PC-3 (cell line): ENCODE measurements around the gene AMMECR1. TPM values are rescaled to one million over a fixed set of nuclear protein-coding genes. Genes with fewer than 3 reads are reported as not detected.

Experiments
- ATAC-seq: fragments of 200-7000 bp; cut with Tn5 transposase; 2 replicates; pipeline ENCODE4 v1.9.1; 2020; ENCODE audit warnings: mild to moderate bottlenecking, moderate library complexity
- BruUV-seq: library from RNA; stranded (reverse); fragments of 400-500 nt; replicated peaks from 2 replicates; lab custom pipeline; 2021; lab: Mats Ljungman, UMichigan
- CTCF ChIA-PET: fragments of 300-600 bp; sonication (Branson Sonifier 250); formaldehyde crosslinking; loops from one replicate; lab custom pipeline; 2022; ENCODE audit warnings: antibody characterized with exemption; lab: Charles Lee
- POLR2A ChIA-PET: fragments of 300-600 bp; sonication (Branson Sonifier 250); formaldehyde crosslinking; loops from one replicate; lab custom pipeline; 2022; ENCODE audit warnings: antibody characterized with exemption; ENCODE audit not compliant: unreplicated experiment; lab: Charles Lee
- DNase-seq: peaks from one replicate; pipeline ENCODE4 v3.0.0-alpha.2; 2015
- H2AFZ ChIP-seq: fragments of 300-600 bp; sonication (generic); 2 replicates; pipeline ENCODE4 v1.6.0; 2016; ENCODE audit warnings: antibody characterized with exemption, low read length
- H3F3A ChIP-seq: fragments of 300-600 bp; sonication (generic); one replicate; pipeline ENCODE4 v1.6.0; 2017; ENCODE audit warnings: antibody characterized with exemption, low read length, control low read depth, mild to moderate bottlenecking; ENCODE audit not compliant: unreplicated experiment
- H3K27ac ChIP-seq: fragments of 300-600 bp; sonication (generic); 2 replicates; pipeline ENCODE4 v1.5.1; 2016; ENCODE audit warnings: mild to moderate bottlenecking, low read length
- H3K27me3 ChIP-seq: fragments of 300-600 bp; sonication (generic); 2 replicates; pipeline ENCODE4 v1.6.1; 2016; ENCODE audit warnings: low read length, mixed read lengths
- H3K36me3 ChIP-seq: fragments of 300-600 bp; sonication (generic); 2 replicates; pipeline ENCODE4 v1.6.1; 2016; ENCODE audit warnings: low read depth, mixed run types, low read length, mixed read lengths
- H3K4me1 ChIP-seq: fragments of 300-600 bp; sonication (generic); 2 replicates; pipeline ENCODE4 v1.5.1; 2016; ENCODE audit warnings: low read length; ENCODE audit not compliant: insufficient read depth
- H3K4me2 ChIP-seq: fragments of 300-600 bp; sonication (generic); 2 replicates; pipeline ENCODE4 v1.6.0; 2016; ENCODE audit warnings: low read length
- H3K4me3 ChIP-seq: fragments of 300-600 bp; sonication (generic); 2 replicates; pipeline ENCODE4 v1.5.1; 2016; ENCODE audit warnings: mild to moderate bottlenecking, low read length, mixed read lengths
- H3K79me2 ChIP-seq: fragments of 300-600 bp; sonication (generic); 2 replicates; pipeline ENCODE4 v1.6.1; 2017; ENCODE audit warnings: low read length, mixed read lengths
- H3K9ac ChIP-seq: fragments of 300-600 bp; sonication (generic); 2 replicates; pipeline ENCODE4 v1.6.0; 2016; ENCODE audit warnings: mild to moderate bottlenecking, low read length
- H3K9me2 ChIP-seq: fragments of 300-600 bp; sonication (generic); replicated peaks from 2 replicates; pipeline ENCODE4 v1.6.1; 2016; ENCODE audit warnings: mixed run types, low read length, mixed read lengths
- H3K9me3 ChIP-seq: fragments of 300-600 bp; sonication (generic); 2 replicates; pipeline ENCODE4 v1.6.1; 2016; ENCODE audit warnings: low read length, mixed read lengths
- H4K20me1 ChIP-seq: fragments of 300-600 bp; sonication (generic); 2 replicates; pipeline ENCODE4 v1.6.1; 2016; ENCODE audit warnings: low read length, mixed read lengths
- EZH2 ChIP-seq: fragments of 300-600 bp; sonication (generic); IDR thresholded peaks from one replicate; pipeline ENCODE4 v1.6.1; 2017; ENCODE audit warnings: antibody characterized with exemption, mild to moderate bottlenecking, low read length; ENCODE audit not compliant: unreplicated experiment
- EZH2phosphoT487 ChIP-seq: fragments of 300-600 bp; sonication (generic); IDR thresholded peaks from 2 replicates; pipeline ENCODE4 v1.6.1; 2018; ENCODE audit warnings: mild to moderate bottlenecking, antibody characterized with exemption, low read length, borderline replicate concordance
- intact Hi-C: fragments of 100-400 bp; cut with micrococcal nuclease; formaldehyde crosslinking; loops from 2 replicates; pipeline ENCODE4 v1.9.0; 2023
- total RNA-seq: library from RNA; depleted of rRNA; stranded (reverse); fragments of >200 nt; gene quantifications from 2 replicates; pipeline ENCODE4 v1.2.3, GENCODE V29; 2014
- TF ChIP-seq, protein P1 (sequence below): fragments of 300-600 bp; sonication (generic); conservative IDR thresholded peaks from 2 replicates; pipeline ENCODE4 v1.5.1; 2017; ENCODE audit warnings: antibody characterized with exemption, low read depth, mild to moderate bottlenecking, low read length

The AMMECR1 gene
- total RNA-seq, 1 experiment from 2014 or later, result 14.2 TPM

DNA sequence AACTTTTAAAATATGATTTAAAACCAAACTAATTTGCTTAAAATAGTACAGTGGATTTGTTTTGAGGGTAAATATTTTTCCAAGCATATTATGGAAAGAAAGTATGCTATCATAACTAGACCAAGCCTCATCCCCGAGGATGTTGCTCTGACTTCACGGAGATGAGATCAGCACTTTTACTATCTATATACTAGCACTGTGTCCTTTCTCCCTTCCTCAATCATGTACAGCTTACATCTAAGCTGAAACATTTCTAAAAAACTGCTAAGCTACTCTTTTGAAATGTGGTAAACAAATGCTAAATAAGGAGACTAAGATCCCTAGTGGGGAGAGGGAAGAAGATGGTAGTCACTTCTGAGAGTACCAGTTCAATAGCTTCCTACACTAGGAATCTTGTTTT is 23.8 kb downstream of the AMMECR1 start:
- DNase-seq (no peak), ATAC-seq (no peak)
- H3F3A ChIP-seq, result no peaks in the 10 kb centered on the region
- no peaks in the 10 kb centered on the region for H3K9me2 ChIP-seq
- H2AFZ ChIP-seq, result no peak overlapping the region
- H3K27ac ChIP-seq, result no peak overlapping the region
- no peak overlapping the region for H3K4me2 ChIP-seq
- no peak overlapping the region for H3K4me3 ChIP-seq
- H3K79me2 ChIP-seq, result peaks cover 61% of the 10 kb centered on the region
- no peaks in the 10 kb centered on the region for H4K20me1 ChIP-seq
- TF ChIP-seq, protein P1, sequence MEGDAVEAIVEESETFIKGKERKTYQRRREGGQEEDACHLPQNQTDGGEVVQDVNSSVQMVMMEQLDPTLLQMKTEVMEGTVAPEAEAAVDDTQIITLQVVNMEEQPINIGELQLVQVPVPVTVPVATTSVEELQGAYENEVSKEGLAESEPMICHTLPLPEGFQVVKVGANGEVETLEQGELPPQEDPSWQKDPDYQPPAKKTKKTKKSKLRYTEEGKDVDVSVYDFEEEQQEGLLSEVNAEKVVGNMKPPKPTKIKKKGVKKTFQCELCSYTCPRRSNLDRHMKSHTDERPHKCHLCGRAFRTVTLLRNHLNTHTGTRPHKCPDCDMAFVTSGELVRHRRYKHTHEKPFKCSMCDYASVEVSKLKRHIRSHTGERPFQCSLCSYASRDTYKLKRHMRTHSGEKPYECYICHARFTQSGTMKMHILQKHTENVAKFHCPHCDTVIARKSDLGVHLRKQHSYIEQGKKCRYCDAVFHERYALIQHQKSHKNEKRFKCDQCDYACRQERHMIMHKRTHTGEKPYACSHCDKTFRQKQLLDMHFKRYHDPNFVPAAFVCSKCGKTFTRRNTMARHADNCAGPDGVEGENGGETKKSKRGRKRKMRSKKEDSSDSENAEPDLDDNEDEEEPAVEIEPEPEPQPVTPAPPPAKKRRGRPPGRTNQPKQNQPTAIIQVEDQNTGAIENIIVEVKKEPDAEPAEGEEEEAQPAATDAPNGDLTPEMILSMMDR, result no peak
- TF ChIP-seq EZH2 (no peak), EZH2phosphoT487 (no peak)
- CTCF ChIA-PET, result no interaction called here
- no TSS peak for BruUV-seq
- no peaks in the 10 kb centered on the region for H3K36me3 ChIP-seq
- H3K9ac ChIP-seq, result no peak overlapping the region
- H3K27me3 ChIP-seq, result no peaks in the 10 kb centered on the region
- H3K9me3 ChIP-seq, result no peaks in the 10 kb centered on the region
- POLR2A ChIA-PET, result no interaction called here
- peaks cover 16% of the 10 kb centered on the region for H3K4me1 ChIP-seq
- intact Hi-C loops, result no loop called here

DNA sequence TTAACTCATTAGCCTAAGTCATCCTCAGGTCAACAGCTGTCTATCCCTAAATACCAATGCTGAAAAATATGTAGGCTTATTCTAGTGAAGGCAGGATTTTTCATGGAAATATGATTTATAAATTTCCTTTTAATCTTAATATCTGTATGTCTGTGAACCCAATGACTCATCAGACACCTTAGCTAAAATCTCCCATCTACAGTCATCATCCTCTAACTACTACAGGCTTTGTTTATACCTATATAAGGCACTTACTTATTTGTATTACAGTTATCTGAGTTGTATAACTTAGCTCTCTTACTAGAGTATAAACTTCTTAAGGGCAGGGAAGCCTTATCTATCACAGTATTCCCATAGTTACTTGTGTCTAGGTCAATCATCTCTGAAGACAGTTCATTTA is 24.2 kb downstream of the AMMECR1 start:
- no peak overlapping the region for H3K4me3 ChIP-seq
- no peaks in the 10 kb centered on the region for H3K36me3 ChIP-seq
- H3K4me2 ChIP-seq, result no peak overlapping the region
- no peaks in the 10 kb centered on the region for H3F3A ChIP-seq
- intact Hi-C loops, result no loop called here
- no peaks in the 10 kb centered on the region for H3K9me2 ChIP-seq
- DNase-seq (no peak), ATAC-seq (peak; percentile 51; the same call in 1 of the 2 replicates)
- H3K79me2 ChIP-seq, result peaks cover 65% of the 10 kb centered on the region
- TF ChIP-seq EZH2 (no peak), EZH2phosphoT487 (no peak)
- TF ChIP-seq, protein P1, result no peak
- no peak overlapping the region for H3K27ac ChIP-seq
- ChIA-PET CTCF (interaction anchor here (0.6 kb wide), 1 partner anchor 147 kb away, joined by 3 read pairs; no protein-coding TSS in a partner anchor), POLR2A (no interaction called here)
- no peaks in the 10 kb centered on the region for H3K27me3 ChIP-seq
- BruUV-seq, result no TSS peak
- H3K9ac ChIP-seq, result no peak overlapping the region
- no peaks in the 10 kb centered on the region for H3K9me3 ChIP-seq
- H2AFZ ChIP-seq, result no peak overlapping the region
- peaks cover 17% of the 10 kb centered on the region for H3K4me1 ChIP-seq
- H4K20me1 ChIP-seq, result no peaks in the 10 kb centered on the region

DNA sequence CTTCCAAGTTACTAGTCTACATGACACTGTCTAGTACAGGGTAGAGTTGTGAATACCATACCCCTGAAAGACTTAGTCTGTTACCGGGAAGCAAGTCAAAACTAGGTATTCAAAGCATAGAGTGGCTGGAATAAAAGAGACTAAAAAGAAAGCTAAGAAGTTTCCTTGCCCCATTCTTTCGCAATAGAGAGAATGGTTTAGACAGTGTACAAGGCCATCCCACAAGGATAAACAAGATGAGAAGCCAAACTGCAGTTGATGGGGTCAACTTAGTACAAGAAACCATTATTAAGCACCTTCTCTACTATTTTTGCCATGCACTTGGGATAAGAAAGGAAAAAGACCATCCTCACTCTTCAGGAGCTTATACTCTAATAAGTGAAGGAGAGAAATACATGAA is 30.3 kb downstream of the AMMECR1 start:
- ChIA-PET CTCF (no interaction called here), POLR2A (no interaction called here)
- H3K27me3 ChIP-seq, result no peaks in the 10 kb centered on the region
- no peak overlapping the region for H2AFZ ChIP-seq
- no peaks in the 10 kb centered on the region for H3K36me3 ChIP-seq
- DNase-seq (no peak), ATAC-seq (no peak)
- H3K79me2 ChIP-seq, result peaks cover 82% of the 10 kb centered on the region
- intact Hi-C loops, result no loop called here
- no peak overlapping the region for H3K27ac ChIP-seq
- no peak overlapping the region for H3K4me3 ChIP-seq
- H4K20me1 ChIP-seq, result no peaks in the 10 kb centered on the region
- no TSS peak for BruUV-seq
- no peaks in the 10 kb centered on the region for H3K9me3 ChIP-seq
- H3K4me2 ChIP-seq, result no peak overlapping the region
- no peak for TF ChIP-seq EZH2
- TF ChIP-seq, protein P1, result no peak
- TF ChIP-seq EZH2phosphoT487, result no peak
- H3K9ac ChIP-seq, result no peak overlapping the region
- no peaks in the 10 kb centered on the region for H3K9me2 ChIP-seq
- peaks cover 57% of the 10 kb centered on the region for H3K4me1 ChIP-seq
- H3F3A ChIP-seq, result no peaks in the 10 kb centered on the region
